CD14-positive monocyte (primary cell): ENCODE data around the gene USO1. TPM values are rescaled to one million over a fixed set of nuclear protein-coding genes. Genes with fewer than 3 reads are reported as not detected.

Experiments used
- DNase-seq, 3 donors: peaks; one replicate each; pipeline ENCODE4 v3.0.0-alpha.2; 2011 to 2022
- H2AFZ ChIP-seq: 2 replicates; pipeline ENCODE4 v1.6.0; 2012; ENCODE audit warnings: mild to moderate bottlenecking, low read depth, low read length, inconsistent platforms; ENCODE audit not compliant: insufficient read depth, poor library complexity, severe bottlenecking
- H3K27ac ChIP-seq, 2 donors: 1 replicate in 1 of 2; 2 replicates in 1 of 2; pipeline ENCODE4 v1.5.1; 2012 to 2013; ENCODE audit warnings: low read length in 2 of 2, control low read depth in 1 of 2, inconsistent platforms in 1 of 2, low read depth in 1 of 2, mild to moderate bottlenecking in 1 of 2
- H3K27me3 ChIP-seq, 2 donors: one replicate each; pipeline versions ENCODE4 v1.6.0 to v1.6.1; 2011 to 2013; ENCODE audit warnings: low read length in 2 of 2; ENCODE audit not compliant: control insufficient read depth in 2 of 2, insufficient read depth in 2 of 2
- H3K36me3 ChIP-seq, 2 donors: replicated peaks in 1 of 2; 1 replicate in 1 of 2; 2 replicates in 1 of 2; pipeline versions ENCODE4 v1.5.1 to v1.6.1; 2012 to 2013; ENCODE audit warnings: low read length in 2 of 2, control low read depth in 1 of 2, inconsistent platforms in 1 of 2, mild to moderate bottlenecking in 1 of 2; ENCODE audit not compliant: insufficient read depth in 2 of 2, control insufficient read depth in 1 of 2
- H3K4me1 ChIP-seq, 2 donors: 1 replicate in 1 of 2; 2 replicates in 1 of 2; pipeline versions ENCODE4 v1.5.1 to v1.6.1; 2012 to 2013; ENCODE audit warnings: low read length in 2 of 2, control low read depth in 1 of 2, inconsistent platforms in 1 of 2, mild to moderate bottlenecking in 1 of 2, moderate library complexity in 1 of 2; ENCODE audit not compliant: insufficient read depth in 2 of 2, control insufficient read depth in 1 of 2
- H3K4me2 ChIP-seq: replicated peaks from 2 replicates; pipeline ENCODE3; 2012; ENCODE audit warnings: low read length, moderate library complexity, mild to moderate bottlenecking; ENCODE audit not compliant: poor library complexity, severe bottlenecking; ENCODE audit errors: extremely low read depth
- H3K4me3 ChIP-seq, 3 experiments: fragments of 200-600 bp in 1 of 3; sonication (generic) in 1 of 3; replicated peaks in 1 of 3; 1 replicate in 2 of 3; 2 replicates in 1 of 3; pipeline ENCODE4 v1.5.1; 2011 to 2013; ENCODE audit warnings: low read length in 3 of 3, mild to moderate bottlenecking in 3 of 3, control low read depth in 2 of 3, low read depth in 2 of 3, inconsistent platforms in 1 of 3, moderate library complexity in 1 of 3
- H3K79me2 ChIP-seq: 2 replicates; pipeline ENCODE4 v1.6.0; 2012; ENCODE audit warnings: mild to moderate bottlenecking, control low read depth, inconsistent platforms, low read length, moderate library complexity; ENCODE audit not compliant: insufficient read depth
- H3K9ac ChIP-seq: 2 replicates; pipeline ENCODE4 v1.6.0; 2017; ENCODE audit warnings: low read length, mild to moderate bottlenecking; ENCODE audit not compliant: insufficient read depth, poor library complexity, severe bottlenecking
- H3K9me3 ChIP-seq, 2 donors: replicated peaks in 1 of 2; 1 replicate in 1 of 2; 2 replicates in 1 of 2; pipeline versions ENCODE4 v1.5.1 to v1.6.1; 2012 to 2013; ENCODE audit warnings: low read length in 2 of 2, control low read depth in 1 of 2; ENCODE audit not compliant: control insufficient read depth in 1 of 2, insufficient read depth in 1 of 2
- H4K20me1 ChIP-seq: 2 replicates; pipeline ENCODE4 v1.6.0; 2012; ENCODE audit warnings: mild to moderate bottlenecking, low read length, control low read depth, moderate library complexity; ENCODE audit not compliant: insufficient read depth
- H3K27ac Mint-ChIP-seq, 7 donors: one replicate each; pipeline ENCODE4 v1.8.0; 2020; ENCODE audit warnings: mild to moderate bottlenecking in 7 of 7, mixed read lengths in 7 of 7, moderate library complexity in 6 of 7, inconsistent platforms in 2 of 7
- H3K27me3 Mint-ChIP-seq, 3 donors: one replicate each; pipeline ENCODE4 v1.8.0; 2021 to 2022; ENCODE audit warnings: low read depth in 3 of 3, mild to moderate bottlenecking in 3 of 3, mixed read lengths in 3 of 3, moderate library complexity in 3 of 3, inconsistent platforms in 1 of 3
- H3K36me3 Mint-ChIP-seq, 2 donors: one replicate each; pipeline ENCODE4 v1.8.0; 2020; ENCODE audit warnings: mixed read lengths in 2 of 2, inconsistent platforms in 1 of 2, mild to moderate bottlenecking in 1 of 2
- H3K4me1 Mint-ChIP-seq: one replicate; pipeline ENCODE4 v1.8.0; 2020; ENCODE audit warnings: mild to moderate bottlenecking, mixed read lengths
- H3K4me3 Mint-ChIP-seq, 2 donors: one replicate each; pipeline ENCODE4 v1.8.0; 2020; ENCODE audit warnings: mild to moderate bottlenecking in 2 of 2, mixed read lengths in 2 of 2, moderate library complexity in 1 of 2
- H3K9me3 Mint-ChIP-seq, 7 donors: one replicate each; pipeline ENCODE4 v1.8.0; 2020 to 2022; ENCODE audit warnings: mixed read lengths in 7 of 7, mild to moderate bottlenecking in 6 of 7, moderate library complexity in 6 of 7, inconsistent platforms in 2 of 7
- WGBS: methylation state at CpG from one replicate; pipeline ENCODE4 v1.1.5; 2013; ENCODE audit warnings: missing lambda C conversion rate; ENCODE audit not compliant: insufficient coverage; 5-methylcytosine and 5-hydroxymethylcytosine counted together
- intact Hi-C, 2 donors: fragments of 100-400 bp; cut with micrococcal nuclease; formaldehyde crosslinking; loops; one replicate each; pipeline versions ENCODE4 v1.15.0 to v1.15.1; 2023
- polyA plus RNA-seq, 3 donors: library from polyadenylated mRNA; depleted of rRNA in 1 of 3; unstranded in 2 of 3; stranded (reverse) in 1 of 3; fragments of 300-500 nt in 2 of 3; fragments of >200 nt in 1 of 3; fragmentation: Illumina TruSeq in 2 of 3; gene quantifications; 1 replicate in 2 of 3; 2 replicates in 1 of 3; pipeline ENCODE4 v1.2.3, GENCODE V29; 2012 to 2021
- TF ChIP-seq, protein P1 (sequence below): fragments of 200-600 bp; IDR thresholded peaks from one replicate; pipeline ENCODE4 v1.8.0; 2022; ENCODE audit warnings: antibody characterized with exemption, mild to moderate bottlenecking

Gene USO1
- polyA plus RNA-seq, 3 donors = 15.4 to 26.9 (median 17.5) TPM

DNA sequence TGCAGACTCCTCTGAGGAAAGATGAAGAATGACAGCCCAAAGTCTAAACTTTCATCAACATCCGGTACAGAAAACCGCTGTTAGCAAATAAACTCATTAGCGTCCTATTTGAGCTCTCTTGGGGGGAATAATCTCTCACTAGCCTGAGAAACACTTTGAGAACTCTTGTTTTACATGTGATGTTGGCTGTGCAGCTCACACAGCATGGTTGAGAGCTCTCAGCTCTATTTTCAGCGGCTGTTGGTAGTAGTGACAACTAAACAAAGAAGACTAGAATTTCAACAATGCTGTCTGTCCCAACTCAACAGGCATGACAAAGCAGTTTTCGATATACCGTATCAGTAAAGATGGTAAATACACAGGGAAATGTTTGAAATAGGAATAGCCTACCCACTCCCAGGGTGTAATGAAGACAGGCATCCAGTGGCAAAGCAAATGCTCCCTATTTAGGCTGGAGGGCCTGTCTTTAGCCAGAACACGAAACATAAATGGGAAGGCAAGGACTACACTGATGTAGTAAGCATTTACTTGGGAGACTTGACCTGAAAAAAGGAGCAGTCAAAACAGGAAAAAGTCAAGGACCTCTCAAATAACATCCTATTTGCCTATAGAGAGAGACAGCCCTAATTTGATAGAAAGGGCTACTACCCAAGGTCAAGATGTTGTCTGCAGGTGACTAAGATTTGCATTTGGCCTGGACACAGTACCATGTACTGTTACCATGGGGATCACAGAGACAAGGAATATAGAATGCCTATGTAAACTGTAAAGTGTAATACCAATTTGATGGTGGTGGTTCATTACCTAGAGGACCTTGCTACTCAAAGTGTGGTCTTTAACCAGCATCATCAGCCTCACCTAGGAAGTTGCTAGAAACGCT is 117.5 kb downstream of the USO1 start:
- Mint-ChIP-seq H3K27ac (no peak overlapping the region), H3K4me1 (peaks cover 10% of the 10 kb centered on the region), H3K4me3 (no peak overlapping the region), H3K36me3 (no peaks in the 10 kb centered on the region), H3K27me3 (peaks cover under 1 to 3% (median 2%) of the 10 kb centered on the region in 3 donors), H3K9me3 (no peaks in the 10 kb centered on the region)
- Histone ChIP-seq H3K4me3 (no peak overlapping the region), H3K9me3 (no peaks in the 10 kb centered on the region), H2AFZ (peak overlapping the region; percentile 45), H3K4me1 (no peaks in the 10 kb centered on the region), H3K79me2 (no peaks in the 10 kb centered on the region), H3K27me3 (no peaks in the 10 kb centered on the region), H3K9ac (no peak overlapping the region), H3K36me3 (no peaks in the 10 kb centered on the region), H4K20me1 (no peaks in the 10 kb centered on the region), H3K27ac (no peak overlapping the region), H3K4me2 (no peak overlapping the region)
- DNase-seq = no peak
- intact Hi-C loops = no loop called here
- TF ChIP-seq, protein P1, sequence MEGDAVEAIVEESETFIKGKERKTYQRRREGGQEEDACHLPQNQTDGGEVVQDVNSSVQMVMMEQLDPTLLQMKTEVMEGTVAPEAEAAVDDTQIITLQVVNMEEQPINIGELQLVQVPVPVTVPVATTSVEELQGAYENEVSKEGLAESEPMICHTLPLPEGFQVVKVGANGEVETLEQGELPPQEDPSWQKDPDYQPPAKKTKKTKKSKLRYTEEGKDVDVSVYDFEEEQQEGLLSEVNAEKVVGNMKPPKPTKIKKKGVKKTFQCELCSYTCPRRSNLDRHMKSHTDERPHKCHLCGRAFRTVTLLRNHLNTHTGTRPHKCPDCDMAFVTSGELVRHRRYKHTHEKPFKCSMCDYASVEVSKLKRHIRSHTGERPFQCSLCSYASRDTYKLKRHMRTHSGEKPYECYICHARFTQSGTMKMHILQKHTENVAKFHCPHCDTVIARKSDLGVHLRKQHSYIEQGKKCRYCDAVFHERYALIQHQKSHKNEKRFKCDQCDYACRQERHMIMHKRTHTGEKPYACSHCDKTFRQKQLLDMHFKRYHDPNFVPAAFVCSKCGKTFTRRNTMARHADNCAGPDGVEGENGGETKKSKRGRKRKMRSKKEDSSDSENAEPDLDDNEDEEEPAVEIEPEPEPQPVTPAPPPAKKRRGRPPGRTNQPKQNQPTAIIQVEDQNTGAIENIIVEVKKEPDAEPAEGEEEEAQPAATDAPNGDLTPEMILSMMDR = no peak
- WGBS = no CpG with 5 or more reads among the region's 8 CpGs

DNA sequence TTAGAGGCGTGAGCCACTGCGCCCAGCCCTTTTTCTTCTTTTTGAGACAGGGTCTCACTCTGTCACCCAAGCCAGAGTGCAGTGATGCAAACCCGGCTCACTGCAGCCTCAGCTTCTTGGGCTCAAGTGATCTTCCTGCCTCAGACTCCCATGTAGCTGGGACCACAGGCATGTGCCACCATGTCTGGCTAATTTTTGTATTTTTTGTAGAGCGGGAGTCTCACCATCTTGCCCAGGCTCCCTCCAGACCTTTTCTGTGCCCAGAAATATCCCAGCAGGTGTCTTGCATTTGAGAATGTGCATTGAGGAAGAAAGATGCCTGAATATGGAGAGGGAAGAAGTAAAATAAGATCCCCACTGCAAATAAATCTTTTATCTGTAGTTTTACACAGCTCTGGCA is 119.2 kb downstream of the USO1 start:
- Histone ChIP-seq H4K20me1 (no peaks in the 10 kb centered on the region), H3K36me3 (no peaks in the 10 kb centered on the region), H3K4me2 (no peak overlapping the region), H2AFZ (no peak overlapping the region), H3K9ac (no peak overlapping the region), H3K27me3 (no peaks in the 10 kb centered on the region), H3K4me1 (peaks cover 0 to 3% of the 10 kb centered on the region in 2 donors), H3K4me3 (no peak overlapping the region), H3K79me2 (no peaks in the 10 kb centered on the region), H3K27ac (no peak overlapping the region), H3K9me3 (no peaks in the 10 kb centered on the region)
- Mint-ChIP-seq H3K36me3 (no peaks in the 10 kb centered on the region), H3K4me3 (no peak overlapping the region), H3K9me3 (no peaks in the 10 kb centered on the region), H3K27ac (no peak overlapping the region), H3K27me3 (peaks cover 2 to 3% (median 3%) of the 10 kb centered on the region in 3 donors), H3K4me1 (peaks cover 12% of the 10 kb centered on the region)
- 100% methylated on average over 3 of the region's 4 CpGs for WGBS
- DNase-seq = no peak
- TF ChIP-seq, protein P1 = no peak
- intact Hi-C loops = no loop called here
